ENCODE results near the gene XPR1.
"Not testable (repeated sequence)": the region's sequence is repeated elsewhere in the genome, so short reads cannot be mapped to it uniquely, and the experiment has no call there.

DNA sequence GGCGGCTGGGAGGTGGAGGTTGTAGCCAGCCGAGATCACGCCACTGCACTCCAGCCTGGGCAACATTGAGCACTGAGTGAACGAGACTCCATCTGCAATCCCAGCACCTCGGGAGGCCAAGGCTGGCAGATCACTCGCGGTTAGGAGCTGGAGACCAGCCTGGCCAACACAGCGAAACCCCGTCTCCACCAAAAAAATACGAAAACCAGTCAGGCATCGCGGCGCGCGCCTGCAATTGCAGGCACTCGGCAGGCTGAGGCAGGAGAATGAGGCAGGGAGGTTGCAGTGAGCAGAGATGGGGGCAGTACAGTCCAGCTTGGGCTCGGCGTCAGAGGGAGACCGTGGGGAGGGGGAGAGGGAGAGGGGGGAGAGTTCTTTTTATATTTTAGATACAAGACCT is 79.4 kb downstream of the XPR1 start:
- TF ChIP-seq, protein P1, sequence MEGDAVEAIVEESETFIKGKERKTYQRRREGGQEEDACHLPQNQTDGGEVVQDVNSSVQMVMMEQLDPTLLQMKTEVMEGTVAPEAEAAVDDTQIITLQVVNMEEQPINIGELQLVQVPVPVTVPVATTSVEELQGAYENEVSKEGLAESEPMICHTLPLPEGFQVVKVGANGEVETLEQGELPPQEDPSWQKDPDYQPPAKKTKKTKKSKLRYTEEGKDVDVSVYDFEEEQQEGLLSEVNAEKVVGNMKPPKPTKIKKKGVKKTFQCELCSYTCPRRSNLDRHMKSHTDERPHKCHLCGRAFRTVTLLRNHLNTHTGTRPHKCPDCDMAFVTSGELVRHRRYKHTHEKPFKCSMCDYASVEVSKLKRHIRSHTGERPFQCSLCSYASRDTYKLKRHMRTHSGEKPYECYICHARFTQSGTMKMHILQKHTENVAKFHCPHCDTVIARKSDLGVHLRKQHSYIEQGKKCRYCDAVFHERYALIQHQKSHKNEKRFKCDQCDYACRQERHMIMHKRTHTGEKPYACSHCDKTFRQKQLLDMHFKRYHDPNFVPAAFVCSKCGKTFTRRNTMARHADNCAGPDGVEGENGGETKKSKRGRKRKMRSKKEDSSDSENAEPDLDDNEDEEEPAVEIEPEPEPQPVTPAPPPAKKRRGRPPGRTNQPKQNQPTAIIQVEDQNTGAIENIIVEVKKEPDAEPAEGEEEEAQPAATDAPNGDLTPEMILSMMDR (IDR thresholded peaks at IDR 0.05), result not testable (repeated sequence)
- not testable (repeated sequence) for TF ChIP-seq EZH2 (IDR thresholded peaks at IDR 0.05; ENCODE audit: borderline replicate concordance, insufficient read depth, low read depth, low read length, poor library complexity, severe bottlenecking)

Data from B cell (primary cell).